Activated effector memory CD4-positive, alpha-beta T cell treated with Interleukin-2 at 50 U/mL for 16 hours (primary cell): ENCODE data around the gene LCOR.
"Not testable (repeated sequence)": the region's sequence is repeated elsewhere in the genome, so short reads cannot be mapped to it uniquely, and the experiment has no call there.

Experiments
- DNase-seq: peaks from one replicate; pipeline ENCODE4 v3.0.0-alpha.2; 2020

Gene LCOR

DNA sequence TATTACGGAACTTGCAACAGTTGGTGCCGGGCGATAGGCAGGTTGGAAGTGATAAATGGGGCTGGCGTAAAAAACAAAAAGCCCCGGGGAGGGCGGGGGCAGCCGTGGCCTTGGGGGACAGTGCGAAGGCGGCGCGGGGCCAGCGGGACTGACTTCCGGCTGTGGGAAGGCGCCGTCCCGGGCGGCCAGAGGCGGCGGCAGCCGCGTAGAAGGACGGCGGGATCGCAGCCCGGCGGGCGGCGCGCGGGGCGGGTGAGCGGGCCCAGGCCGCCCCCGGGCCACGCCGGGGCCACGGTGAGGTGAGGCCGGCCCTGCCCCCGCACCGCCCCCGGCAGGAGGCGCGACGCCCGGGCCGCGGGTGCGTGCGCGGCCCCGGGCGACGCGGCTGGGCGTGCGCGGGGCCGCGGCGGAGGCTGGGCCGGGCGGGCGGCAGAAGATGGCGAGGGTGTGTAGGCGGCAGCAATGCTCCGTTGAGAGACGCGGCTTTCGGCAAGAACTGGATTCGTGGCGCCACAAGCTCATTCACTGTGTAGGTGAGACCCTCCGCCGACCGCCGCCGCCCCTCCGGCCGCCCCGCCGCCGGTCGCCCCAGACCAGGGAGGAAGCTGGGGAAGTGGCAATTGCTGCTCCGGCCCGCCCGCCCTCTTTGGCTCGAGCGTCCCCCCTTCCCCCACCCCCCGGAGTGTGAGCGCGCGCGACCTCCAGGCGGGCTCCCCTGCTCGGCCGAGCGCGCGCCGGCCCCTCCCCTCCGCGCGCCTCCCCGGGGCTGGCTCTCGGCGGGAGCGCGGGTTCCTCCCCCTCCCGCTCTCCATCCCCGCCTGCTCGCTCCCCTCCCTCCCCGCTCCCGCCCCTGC, at the start of gene LCOR:
Gene LCOR, plus strand, starts transcription at position 432 of the 854 bp plus-strand sequence. CDS start 116,760 bp downstream, outside the sequence.
- DNase-seq = peak; percentile 74

DNA sequence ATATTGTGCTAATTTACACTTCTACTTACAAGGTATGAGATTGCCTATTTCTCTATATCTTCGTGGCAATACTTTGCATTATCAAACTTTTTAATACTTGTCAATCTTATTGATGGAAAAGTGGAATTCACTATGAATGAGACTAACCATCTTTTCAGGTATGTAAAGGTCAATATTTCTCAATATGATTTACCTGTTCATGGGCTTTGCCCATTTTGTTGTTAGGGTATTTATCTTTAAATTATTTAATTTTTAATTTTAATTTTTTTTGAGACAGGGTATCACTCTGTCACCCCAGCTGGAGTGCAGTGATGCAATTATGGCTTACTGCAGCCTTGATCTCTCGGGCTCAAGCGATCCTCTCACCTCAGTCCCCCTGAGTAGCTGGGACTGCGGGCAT, 47.8 kb upstream of the LCOR start:
- no peak for DNase-seq

DNA sequence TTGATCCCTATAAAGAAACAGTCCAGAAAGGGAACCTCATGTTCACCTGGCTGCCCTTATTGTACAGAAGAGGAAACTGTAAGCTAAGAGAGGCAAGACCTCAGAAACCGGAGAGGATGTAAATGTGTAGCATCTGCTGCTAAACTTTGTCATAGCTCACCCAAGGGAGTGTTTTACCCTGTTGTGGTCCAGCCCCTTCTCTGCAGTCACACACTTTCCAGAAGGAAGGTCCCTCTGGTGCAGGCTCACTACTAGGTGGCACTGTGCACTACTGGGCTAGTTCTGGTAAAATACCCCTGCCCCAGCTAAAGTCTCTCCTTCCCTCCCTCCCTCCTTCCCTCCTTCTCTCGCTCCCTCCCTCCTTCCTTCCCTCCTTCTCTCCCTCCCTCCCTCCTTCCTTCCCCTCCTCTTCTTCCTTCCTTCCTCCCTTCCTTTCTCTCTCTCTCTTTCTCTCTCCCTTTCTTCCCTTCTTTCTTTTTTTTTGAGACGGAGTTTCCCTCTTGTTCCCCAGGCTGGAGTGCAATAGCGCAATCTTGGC, 42.5 kb upstream of the LCOR start:
- DNase-seq = no peak

DNA sequence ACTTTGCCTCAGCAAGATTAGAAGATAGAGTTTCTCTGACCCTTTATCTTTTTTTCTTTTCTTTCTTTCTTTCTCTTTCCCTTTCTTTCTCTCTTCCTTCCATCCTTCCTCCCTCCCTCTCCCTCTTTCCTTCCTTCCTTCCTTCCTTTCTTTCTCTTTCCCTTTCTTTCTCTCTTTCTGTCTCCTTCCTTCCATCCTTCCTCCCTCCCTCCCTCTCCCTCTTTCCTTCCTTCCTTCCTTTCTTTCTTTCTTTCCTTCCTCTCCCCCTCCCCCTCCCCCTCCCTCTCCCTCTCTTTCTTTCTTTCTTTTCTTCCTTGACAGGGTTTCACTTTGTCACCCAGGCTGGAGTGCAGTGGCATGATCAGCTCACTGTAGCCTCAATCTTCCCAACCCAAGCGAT, 40.2 kb upstream of the LCOR start:
- DNase-seq = no peak

DNA sequence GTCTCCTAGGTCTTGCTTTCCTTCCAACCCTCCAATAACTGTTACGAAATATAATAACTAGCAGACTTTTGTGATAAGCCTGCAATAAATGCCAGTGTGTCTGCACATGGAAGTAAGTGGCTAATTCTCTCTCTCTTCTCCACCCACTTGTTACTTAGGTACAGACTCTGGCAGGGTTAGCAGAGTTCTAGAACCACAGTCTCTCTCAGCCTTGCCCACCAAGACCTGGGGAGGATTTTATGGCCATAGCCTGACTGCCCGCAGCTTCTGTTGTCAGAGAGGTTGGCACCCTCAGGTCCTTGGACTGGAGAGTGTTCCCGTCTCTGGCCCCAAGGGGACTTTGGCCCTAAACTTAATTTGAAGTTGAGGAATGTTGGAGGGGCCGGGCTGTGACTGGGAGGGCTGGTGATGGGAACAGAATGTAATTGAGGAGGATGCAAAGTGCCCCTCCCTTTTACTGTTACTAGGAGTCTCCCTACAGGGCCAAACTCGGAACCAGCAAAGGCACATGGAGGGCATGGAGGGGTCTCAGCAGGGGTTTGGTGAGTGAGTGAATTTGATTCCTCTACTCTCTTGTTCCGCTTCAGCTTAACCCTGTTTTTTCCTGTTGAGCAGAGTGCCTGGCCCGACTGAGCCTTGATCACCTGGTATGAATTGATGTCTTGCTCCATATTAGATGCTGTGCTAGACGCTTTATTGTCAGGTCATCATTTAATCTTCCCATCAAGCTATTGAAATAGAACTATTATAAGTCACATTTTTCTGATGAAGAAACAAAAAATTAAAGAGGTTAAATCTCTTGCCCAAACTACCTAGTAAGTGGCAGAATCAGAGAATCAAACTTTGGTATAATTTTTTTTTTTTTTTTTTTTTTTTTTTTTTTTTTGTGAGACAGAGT, 37.0 kb upstream of the LCOR start:
- DNase-seq = no peak

DNA sequence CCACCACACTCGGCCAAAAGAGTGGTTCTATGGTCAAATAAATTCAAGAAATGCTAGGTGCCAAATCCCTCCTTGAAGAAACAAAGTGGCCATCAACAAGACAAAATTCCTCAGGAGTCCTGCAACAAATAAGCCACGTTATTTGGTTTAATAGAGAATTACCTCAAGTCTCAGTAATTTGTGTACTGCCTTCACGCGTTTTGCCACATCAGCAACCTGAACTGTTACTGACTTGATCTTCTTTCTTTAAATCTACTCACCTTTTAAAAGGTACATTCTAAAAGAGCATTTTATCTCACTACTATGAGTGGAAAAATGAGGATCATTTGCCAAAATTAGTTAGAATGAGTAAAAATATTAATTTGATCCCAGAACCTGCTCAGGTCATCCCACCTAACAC, 34.6 kb upstream of the LCOR start:
- no peak for DNase-seq

DNA sequence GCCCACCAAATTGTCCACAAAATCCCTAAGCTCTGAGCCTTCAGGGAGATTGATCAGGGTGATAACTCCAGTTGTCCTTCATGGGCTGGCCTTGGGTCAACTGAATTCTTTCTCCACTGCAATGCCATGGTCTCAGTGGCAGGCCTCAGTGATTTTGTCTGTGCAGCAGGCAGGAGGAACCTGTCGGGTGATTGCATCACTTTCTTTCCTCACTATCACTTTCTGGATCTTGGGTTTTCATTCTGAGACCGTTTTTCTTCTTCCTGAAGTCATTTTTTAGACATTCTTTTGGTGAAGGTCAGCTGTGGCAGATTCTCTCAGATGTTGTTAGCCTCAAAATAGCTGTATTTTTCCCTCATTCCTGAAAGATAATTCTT, 28.8 kb upstream of the LCOR start:
- DNase-seq = no peak

DNA sequence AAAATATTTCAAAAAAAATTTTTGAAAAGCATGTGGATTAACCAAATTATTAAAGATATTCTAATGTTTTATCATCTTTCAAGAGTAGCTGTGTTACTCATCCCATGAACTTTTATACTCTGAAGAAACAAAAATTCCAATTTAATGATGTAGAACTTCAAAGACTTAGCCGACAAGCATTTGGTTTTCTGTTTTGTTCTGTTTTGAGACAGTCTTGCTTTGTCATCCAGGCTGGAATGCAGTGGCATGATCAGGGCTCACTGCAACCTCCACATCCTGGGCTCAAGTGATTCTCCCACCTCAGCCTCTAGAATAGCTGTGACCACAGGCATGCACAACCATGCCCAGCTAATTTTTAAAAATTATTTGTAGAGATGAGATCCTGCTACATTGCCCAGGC, 17.8 kb upstream of the LCOR start:
- DNase-seq = no peak

DNA sequence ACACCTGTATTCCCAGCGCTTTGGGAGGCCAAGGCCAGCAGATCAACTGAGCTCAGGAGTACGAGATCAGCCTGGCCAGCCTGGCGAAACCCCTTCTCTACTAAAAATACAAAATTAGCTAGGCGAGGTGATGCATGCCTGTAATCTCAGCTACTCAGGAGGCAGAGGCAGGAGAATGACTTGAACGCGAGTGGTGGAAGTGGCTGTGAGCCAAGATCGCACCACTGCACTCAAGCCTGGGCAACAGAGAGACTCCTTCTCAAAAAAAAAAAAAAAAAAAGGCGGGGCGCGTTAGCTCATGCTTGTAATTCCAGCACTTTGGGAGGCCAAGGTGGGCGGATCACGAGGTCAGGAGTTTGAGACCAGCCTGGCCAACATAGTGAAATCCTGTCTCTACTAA, 13.1 kb upstream of the LCOR start:
- DNase-seq = not testable (repeated sequence)

DNA sequence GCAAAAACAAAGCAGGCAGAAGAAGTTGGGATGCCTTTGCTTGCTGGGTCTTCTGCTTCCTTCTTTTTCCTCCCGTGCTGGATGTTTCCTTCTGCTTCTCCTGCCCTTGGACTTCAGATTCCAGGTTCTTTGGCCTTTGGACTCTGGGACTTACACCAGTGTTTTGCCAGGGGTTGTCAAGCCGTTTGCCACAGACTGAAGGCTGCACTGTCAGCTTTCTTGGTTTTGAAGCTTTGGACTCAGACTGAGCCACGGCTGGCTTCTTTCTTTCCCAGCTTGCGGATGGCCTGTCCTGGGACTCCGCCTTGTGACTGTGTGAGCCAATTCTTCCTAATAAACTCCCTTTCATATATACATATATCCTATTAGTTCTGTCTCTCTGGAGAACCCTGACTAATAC, 11.3 kb upstream of the LCOR start:
- DNase-seq = no peak

DNA sequence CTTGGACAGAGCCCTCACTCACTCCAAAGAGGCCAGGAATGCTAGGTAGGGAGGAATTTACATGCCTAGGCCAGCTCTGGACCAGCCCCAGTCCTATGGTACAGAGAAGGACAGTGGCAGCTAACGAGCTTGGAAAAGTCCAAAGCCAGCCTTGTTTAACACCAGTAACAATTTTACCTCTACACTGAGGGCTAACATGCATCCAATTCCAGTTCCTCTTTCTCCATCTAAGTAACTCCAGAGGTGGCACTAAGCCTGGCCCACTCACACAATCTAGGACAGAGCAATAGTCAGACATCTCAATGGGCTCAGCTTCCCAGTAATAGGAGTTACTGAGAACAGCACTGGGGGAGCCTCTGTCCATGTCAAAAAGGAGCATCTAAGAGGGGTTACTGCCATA, 5.7 kb upstream of the LCOR start:
- no peak for DNase-seq

DNA sequence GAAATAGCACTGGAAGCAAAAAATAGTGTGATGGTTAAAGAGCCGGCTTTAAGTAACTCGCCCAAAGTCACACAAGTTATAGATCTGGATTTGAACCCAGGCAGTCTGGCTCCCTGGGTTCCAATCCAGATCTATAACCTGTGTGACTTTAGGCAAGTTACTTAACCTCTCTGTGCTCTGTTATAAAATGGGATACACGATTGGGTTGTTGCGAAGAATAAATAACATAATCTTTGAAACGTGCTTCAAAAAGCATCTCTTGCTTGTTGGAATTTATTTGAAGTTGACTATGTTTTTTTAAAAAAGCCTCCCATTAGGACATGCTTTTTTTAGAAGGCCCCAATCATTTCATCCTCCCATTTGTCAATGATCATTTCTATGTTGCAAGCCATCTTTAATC, 3.5 kb upstream of the LCOR start:
- no peak for DNase-seq

DNA sequence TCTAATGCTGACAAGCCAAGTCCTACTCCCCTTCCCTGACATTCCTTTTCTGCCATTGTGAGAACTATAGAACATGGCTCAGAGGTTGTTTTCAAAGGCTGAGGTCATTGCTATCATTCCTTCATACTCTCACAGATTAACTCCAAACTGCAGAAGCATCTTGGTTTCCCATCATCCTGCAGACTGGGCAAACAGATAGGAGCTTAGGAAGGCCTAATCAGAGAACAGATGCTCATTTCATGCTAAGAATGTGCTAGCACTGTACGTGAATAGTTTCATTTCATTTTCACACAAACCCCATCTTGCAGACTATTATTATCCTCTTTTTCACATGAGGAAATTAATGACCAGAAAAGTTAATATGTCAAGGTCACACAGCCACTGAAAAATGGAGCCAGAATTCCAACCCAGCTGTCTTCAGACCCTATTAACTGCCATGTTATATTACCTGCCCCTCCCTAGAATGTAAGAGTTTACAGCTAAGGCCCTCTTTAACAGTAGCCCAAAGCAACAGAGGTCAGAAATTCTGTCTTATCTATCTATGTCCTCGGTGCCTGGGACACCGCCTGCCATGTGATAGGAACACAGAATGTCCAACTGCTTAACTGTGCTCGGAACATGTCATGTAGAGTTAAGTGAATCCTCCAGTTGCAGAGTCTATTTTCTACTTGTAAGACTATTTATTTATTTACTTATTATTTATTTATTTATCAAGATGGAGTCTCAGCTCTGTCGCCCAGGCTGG, 2.9 kb upstream of the LCOR start:
- DNase-seq = no peak

DNA sequence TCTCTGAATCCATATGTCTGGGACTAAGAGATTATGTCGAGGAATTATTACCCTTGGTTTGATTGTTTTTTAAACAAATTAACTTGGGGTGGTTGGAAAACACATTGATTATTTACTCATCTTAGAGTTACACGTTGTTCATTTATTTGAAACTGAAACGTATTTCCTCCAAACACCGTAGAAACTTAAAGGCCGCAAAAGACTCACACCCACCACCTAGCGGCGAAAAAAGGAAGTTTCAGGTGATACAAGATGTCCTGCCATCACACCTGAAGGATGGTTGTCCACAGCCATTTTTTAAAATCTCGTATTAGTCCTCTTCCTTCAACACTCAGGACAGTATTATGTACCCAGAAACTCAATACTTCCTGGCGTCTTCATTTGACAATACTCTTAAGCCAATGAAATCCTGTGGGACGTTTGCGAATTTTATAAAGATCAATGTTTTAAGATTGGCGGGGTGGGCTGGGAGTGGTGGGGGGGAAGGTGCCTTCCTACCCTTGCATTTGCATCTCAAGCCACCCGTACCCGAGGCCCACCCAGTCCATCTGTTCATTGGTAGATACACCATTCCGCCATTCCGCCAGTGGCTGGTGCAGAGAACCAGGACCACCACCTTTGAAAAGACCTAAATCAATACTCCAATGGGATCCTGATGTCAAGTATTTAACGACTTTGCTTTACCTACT, 1.4 kb upstream of the LCOR start:
- DNase-seq = peak; percentile 67

DNA sequence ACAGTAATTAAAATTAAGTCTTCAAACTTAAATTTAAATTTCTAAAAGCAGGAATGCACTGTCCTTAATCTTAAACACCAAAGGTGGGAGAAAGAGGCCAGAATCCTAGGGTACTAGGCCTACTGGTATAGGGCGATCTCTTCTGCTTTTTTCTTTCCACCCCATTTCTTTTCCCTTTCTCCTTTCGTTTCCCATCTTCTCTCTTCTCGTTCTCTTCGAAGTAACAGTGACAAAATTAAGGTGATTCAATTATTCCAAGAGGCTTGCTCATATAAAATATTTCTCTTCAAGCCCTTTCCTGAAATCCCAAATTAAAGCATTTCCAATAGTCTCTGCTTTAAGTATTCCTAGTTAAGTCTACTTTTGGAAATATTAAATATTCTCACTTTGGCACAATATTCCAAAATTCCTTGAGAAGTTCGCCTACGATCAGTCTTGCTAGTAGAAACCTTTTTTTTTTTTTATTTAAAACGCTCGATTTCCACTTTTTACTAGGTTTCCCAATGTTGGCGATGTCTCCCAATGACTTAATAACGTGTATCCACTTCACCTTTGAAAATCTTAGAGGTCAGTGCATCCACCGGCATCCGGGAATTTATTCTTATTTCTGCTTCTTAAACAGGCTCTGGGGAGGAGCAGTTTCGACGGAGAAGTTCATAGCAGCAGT, 765 bp upstream of the LCOR start:
- DNase-seq = no peak

DNA sequence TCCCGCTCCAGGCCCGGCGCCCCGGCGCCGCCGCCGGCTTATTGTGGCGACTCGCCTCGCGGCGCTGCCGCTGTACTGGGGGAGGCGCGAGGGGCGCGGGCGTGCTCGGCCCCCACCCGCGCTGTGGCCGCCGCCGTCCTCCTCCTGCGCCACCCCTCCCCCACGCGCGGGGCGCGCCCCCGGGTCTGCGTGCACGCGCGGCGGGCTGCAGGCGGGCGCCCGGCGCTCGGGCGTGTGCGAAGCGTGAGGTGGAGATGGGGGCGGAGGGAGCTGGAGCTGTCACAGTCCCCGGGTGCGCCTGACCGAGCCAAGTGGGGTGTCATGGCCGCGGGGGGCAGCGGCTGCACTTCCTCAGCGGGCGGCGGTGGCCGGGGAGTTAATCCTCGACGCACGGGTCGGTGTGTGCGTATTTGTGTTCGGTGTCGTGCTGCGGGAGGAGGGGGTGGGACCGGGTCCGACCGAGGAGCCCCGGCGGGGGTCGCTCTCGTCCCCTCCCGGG, 672 bp downstream of the LCOR start:
- DNase-seq = peak; percentile 82

DNA sequence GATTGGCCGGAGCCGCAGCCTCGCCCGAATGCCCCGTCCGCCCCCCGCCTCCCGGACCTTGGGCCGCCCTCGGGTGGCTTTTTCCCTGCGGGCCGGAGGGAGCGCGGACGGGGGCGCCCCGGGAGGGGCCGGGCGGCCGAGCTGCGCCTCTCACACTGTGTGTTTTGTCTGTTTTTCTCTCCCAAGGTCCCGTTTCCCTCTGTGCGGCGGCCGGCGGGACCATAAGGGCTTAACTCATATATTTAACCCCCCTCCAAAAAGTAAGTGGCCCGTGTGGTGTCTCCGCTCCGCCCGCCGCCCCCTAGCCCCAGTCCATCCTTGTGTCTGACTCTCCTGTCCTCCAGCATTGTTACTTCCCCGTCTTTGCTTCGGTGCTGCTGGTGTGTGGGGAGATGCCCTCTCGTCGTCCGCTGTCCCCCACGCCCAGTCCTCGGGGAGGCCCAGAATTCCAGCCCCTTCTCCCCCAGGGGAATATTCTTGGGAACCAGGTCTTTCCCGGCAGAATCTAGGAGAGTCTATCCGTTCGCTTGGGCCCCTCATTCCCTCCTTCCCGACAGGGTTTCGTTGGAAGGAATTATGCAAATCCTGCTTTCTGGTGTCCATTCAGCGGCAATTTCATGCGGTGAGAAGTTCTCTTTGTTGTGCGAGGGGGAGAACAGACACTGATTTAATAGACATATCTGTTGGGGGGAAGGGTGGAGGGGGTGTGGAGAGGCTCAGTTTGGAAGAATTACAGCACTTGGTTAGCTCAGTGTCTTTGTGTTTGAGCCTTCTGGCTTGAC, 1.3 kb downstream of the LCOR start:
- DNase-seq = no peak

DNA sequence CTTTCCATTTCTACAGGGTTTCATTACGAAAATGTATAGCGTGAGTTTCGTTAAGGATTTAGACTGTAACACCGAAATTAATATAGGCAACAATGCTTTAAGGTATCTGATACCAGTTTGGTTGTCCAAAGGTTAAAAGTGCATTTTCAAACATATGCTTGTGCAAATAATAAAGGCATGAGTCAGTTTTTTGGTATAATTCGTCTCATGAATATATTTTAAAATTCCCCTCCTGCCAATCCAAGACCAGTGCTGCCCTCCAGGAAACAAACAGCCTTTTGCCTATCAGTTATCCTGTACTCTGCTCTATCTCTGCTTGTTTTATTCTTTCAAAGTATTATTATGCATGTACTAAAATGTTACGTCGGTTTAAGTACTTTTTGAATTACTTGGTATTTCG, 2.0 kb downstream of the LCOR start:
- DNase-seq = no peak

DNA sequence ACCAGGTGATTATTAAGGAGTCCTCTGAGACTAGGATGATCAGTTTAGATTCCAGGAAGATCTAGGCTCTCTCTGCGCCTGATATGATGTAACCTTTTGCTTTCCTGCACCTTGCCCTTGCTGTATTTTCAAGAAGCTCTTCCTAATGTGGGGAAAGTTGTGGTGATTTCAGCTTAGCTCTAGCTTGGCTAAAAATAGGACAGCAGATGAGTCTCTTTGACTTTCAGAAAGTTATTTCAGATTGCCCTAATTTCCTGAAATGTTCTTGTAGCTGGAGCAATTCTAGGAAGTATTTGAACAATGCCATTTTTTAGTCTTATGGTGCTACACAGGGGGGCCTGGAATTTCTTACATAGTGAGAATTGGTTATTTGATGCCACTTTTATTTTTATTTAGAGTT, 3.8 kb downstream of the LCOR start:
- DNase-seq = no peak

DNA sequence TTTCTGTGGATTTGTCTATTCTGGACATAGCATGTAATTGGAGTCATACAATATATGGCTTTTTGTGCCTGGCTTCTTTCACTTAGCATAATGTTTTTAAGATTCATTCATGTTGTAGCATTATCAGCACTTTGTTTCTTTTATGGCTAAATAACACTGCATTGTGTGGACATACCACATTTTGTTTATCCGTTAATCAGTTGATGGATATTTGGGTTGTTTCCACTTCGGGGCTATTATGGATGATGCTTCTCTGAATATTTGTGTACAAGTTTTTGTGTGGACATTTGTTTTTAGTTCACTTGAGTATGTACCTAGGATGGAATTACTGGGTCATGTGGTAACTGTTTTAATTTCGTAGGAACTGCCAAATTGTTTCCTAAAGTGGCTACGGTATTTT, 6.4 kb downstream of the LCOR start:
- no peak for DNase-seq
